Measurements from ENCODE around the gene THBD. TPM values are rescaled to one million over a fixed set of nuclear protein-coding genes. Genes with fewer than 3 reads are reported as not detected.

THBD gene, protein sequence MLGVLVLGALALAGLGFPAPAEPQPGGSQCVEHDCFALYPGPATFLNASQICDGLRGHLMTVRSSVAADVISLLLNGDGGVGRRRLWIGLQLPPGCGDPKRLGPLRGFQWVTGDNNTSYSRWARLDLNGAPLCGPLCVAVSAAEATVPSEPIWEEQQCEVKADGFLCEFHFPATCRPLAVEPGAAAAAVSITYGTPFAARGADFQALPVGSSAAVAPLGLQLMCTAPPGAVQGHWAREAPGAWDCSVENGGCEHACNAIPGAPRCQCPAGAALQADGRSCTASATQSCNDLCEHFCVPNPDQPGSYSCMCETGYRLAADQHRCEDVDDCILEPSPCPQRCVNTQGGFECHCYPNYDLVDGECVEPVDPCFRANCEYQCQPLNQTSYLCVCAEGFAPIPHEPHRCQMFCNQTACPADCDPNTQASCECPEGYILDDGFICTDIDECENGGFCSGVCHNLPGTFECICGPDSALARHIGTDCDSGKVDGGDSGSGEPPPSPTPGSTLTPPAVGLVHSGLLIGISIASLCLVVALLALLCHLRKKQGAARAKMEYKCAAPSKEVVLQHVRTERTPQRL
- not detected in 2 replicates for total RNA-seq

DNA sequence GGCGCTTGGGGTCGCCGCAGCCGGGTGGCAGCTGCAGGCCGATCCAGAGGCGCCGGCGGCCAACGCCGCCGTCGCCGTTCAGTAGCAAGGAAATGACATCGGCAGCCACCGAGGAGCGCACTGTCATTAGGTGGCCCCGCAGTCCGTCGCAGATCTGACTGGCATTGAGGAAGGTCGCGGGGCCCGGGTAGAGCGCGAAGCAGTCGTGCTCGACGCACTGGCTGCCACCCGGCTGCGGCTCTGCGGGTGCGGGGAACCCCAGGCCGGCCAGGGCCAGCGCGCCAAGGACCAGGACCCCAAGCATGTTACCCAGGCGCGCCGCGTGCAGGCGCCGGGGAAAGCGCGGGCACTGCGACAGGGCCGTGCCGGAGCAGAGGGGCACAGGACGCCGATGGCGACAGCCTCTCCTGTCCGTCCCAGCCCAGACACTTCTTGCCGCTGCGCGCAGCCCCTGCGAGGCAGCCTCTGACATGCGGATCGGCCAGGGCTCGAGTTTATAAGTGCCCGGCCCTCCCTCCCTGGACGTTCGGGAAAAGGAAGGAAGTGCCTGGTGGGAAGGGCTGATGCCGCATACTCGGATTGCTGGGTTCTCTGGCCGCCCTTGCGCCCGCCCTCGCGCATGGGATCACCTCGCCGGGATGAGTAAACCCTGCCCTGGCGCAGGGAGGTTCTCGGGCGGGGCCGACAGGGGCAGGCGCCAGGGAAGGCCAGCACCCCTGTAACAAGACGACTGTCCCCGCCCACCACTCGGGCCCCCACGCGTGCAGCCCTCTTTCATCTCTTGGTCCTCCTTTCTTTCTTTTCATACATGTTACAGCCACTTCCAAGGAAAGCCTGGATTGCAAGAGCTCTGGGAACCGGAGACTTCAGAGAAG, at the start of gene THBD:
THBD (minus strand) TSS at position 472 of the 875 bp plus-strand sequence; CDS start at position 304, 168 bp downstream.
- Mint-ChIP-seq H3K9me3 (no peaks in the 10 kb centered on the region), H3K4me3 (no peak within 1 kb of the TSS), H3K27me3 (peaks cover 43% of the 10 kb centered on the region), H3K27ac (no peak within 1 kb of the TSS), H3K4me1 (peaks cover 2% of the 10 kb centered on the region), H3K36me3 (ENCODE audit: low read depth) (no peaks in the 10 kb centered on the region)
- POLR2A ChIA-PET, result no interaction called here
- intact Hi-C loops (cut with micrococcal nuclease), result no loop called here
- ATAC-seq (ENCODE audit: low read depth), result no peak
- no peak for DNase-seq
- TF ChIP-seq CTCF (IDR thresholded peaks at IDR 0.05), result no peak
- CTCF ChIA-PET, result no interaction called here

DNA sequence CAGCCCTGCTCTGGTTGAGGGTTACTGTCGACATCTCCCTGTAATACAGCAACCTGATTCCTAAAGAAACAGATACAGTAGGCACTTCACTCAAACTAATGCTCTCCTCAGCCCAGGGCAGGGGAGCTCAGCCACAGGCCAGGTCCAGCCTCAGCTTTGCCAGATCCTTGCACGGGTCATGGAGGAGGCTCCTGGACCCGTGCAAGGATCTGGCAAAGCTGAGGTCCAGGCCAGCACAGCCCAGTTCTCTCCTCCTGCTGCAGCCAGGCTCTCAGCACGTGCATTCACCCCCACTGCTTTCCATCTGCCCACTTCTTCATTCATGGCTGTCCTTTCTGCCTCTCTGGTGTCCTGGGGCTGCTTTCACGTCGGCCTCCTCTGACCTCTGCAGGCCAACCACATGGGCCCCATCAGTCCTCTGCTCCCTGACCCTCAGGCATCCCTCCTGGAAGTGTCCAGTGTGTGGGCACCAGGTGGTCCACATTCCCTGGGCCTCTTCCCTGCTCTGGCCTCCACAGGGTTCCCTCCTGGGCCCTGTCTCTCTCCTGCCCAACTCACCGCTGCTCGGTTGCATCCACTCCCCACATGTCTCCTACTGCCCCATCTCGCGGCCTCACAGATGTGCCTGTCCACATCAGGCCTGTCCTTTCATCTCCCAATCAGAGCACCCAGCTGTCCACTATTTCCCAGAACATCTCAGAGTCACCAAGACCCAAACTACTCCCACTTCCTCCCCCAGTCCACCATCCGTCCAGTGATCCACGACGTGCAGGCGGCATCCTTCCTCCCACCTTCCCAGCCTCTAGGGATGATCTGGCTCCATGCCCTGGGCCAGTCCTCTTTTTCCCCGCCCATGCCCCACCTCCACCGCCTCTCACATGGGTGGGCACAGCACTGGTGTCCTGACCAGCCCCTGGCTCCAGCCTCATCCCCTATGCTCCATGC, 48.4 kb upstream of the THBD start:
- no peaks in the 10 kb centered on the region for H3K9me3 Mint-ChIP-seq
- CTCF ChIA-PET, result no interaction called here
- no peak for DNase-seq
- no peaks in the 10 kb centered on the region for H3K4me1 Mint-ChIP-seq
- H3K27ac Mint-ChIP-seq, result no peak overlapping the region
- POLR2A ChIA-PET, result no interaction called here
- no peak for ATAC-seq (ENCODE audit: low read depth)
- intact Hi-C loops (cut with micrococcal nuclease), result no loop called here
- no peak for TF ChIP-seq CTCF (IDR thresholded peaks at IDR 0.05)
- no peaks in the 10 kb centered on the region for H3K36me3 Mint-ChIP-seq (ENCODE audit: low read depth)
- no peak overlapping the region for H3K4me3 Mint-ChIP-seq
- no peaks in the 10 kb centered on the region for H3K27me3 Mint-ChIP-seq

GRCh38 chr20:23096986-23097520, 47.6 kb upstream of the THBD start:
- H3K27me3 Mint-ChIP-seq, result no peaks in the 10 kb centered on the region
- no peak overlapping the region for H3K27ac Mint-ChIP-seq
- no peaks in the 10 kb centered on the region for H3K9me3 Mint-ChIP-seq
- TF ChIP-seq CTCF (IDR thresholded peaks at IDR 0.05), result no peak
- POLR2A ChIA-PET, result no interaction called here
- ATAC-seq (ENCODE audit: low read depth) (no peak), DNase-seq (no peak)
- intact Hi-C loops (cut with micrococcal nuclease), result no loop called here
- H3K36me3 Mint-ChIP-seq (ENCODE audit: low read depth), result no peaks in the 10 kb centered on the region
- no peaks in the 10 kb centered on the region for H3K4me1 Mint-ChIP-seq
- CTCF ChIA-PET, result no interaction called here
- H3K4me3 Mint-ChIP-seq, result no peak overlapping the region

DNA sequence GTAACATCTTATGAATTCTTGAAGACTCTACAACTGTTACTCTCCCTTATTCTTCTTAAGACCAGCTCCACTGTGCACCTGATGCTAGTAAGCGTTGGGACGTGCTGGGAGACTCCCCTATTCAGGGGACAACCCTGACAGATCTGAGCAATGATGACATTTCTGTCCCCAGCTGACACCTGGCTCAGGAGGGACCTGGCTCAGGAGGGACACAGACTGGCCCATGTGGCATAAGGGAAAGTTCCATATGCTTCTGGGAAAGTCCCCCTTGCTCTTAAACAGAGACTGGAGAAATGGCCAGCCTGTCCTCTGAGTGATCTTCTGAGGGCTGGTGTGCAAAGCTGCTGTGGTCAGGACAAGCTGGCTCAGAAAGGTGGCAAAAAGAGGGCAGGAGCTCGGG, 46.6 kb upstream of the THBD start:
- DNase-seq (no peak), ATAC-seq (ENCODE audit: low read depth) (no peak)
- Mint-ChIP-seq H3K9me3 (no peaks in the 10 kb centered on the region), H3K4me1 (no peaks in the 10 kb centered on the region), H3K36me3 (ENCODE audit: low read depth) (no peaks in the 10 kb centered on the region), H3K27me3 (no peaks in the 10 kb centered on the region), H3K27ac (no peak overlapping the region), H3K4me3 (no peak overlapping the region)
- intact Hi-C loops (cut with micrococcal nuclease), result no loop called here
- CTCF ChIA-PET, result no interaction called here
- POLR2A ChIA-PET, result no interaction called here
- no peak for TF ChIP-seq CTCF (IDR thresholded peaks at IDR 0.05)

Data from activated B cell treated with CpG ODN at 0.5 μM for 24 hours (primary cell).